Breast epithelium (tissue), 3 donors: ENCODE data around the gene PCDHB6.
"Not testable (repeated sequence)": the region's sequence is repeated elsewhere in the genome, so short reads cannot be mapped to it uniquely, and the experiment has no call there.

Source experiments
- CTCF ChIP-seq, 3 donors: fragments of 450-650 bp; IDR thresholded peaks; one replicate each; pipeline ENCODE4 v1.5.1; 2016 to 2017; ENCODE audit warnings: antibody characterized with exemption in 3 of 3, mild to moderate bottlenecking in 3 of 3, moderate library complexity in 3 of 3
- POLR2A ChIP-seq: fragments of 450-650 bp; IDR thresholded peaks from one replicate; pipeline ENCODE4 v1.6.1; 2016; ENCODE audit warnings: antibody characterized with exemption, mild to moderate bottlenecking, moderate library complexity
- POLR2AphosphoS5 ChIP-seq, 3 donors: sonication (generic); formaldehyde crosslinking; IDR thresholded peaks; one replicate each; pipeline ENCODE4 v1.6.1; 2017; ENCODE audit warnings: antibody characterized with exemption in 3 of 3

GRCh38 chr5:141177577-141178191 lies 27.8 kb downstream of the PCDHB6 start, which contains the start of gene PCDHB8:
- TF ChIP-seq CTCF (IDR thresholded peaks at IDR 0.05); POLR2AphosphoS5 (IDR thresholded peaks at IDR 0.05); POLR2A: not testable (repeated sequence)
